Mucosa of descending colon (tissue), 3 donors: ENCODE measurements around the gene IMPA2. TPM values are rescaled to one million over a fixed set of nuclear protein-coding genes. Genes with fewer than 3 reads are reported as not detected.
"Not testable (repeated sequence)": the region's sequence is repeated elsewhere in the genome, so short reads cannot be mapped to it uniquely, and the experiment has no call there.

ENCODE experiments used
- ATAC-seq: fragments of 200-7000 bp; cut with Tn5 transposase; one replicate; pipeline ENCODE4 v1.9.1; 2020; ENCODE audit warnings: mild to moderate bottlenecking, moderate library complexity
- DNase-seq, 3 donors: peaks; one replicate each; pipeline ENCODE4 v3.0.0-alpha.2; 2020
- H3K36me3 ChIP-seq: fragments of 200-600 bp; one replicate; pipeline ENCODE4 v1.8.0; 2021; ENCODE audit warnings: low read depth, mild to moderate bottlenecking
- H3K4me1 ChIP-seq: fragments of 200-600 bp; one replicate; pipeline ENCODE4 v1.8.0; 2021; ENCODE audit warnings: low read depth, mild to moderate bottlenecking
- H3K4me3 ChIP-seq: fragments of 200-600 bp; one replicate; pipeline ENCODE4 v1.8.0; 2021; ENCODE audit warnings: mild to moderate bottlenecking
- H3K9me3 ChIP-seq: fragments of 200-600 bp; one replicate; pipeline ENCODE4 v1.8.0; 2021; ENCODE audit warnings: mild to moderate bottlenecking
- CTCF ChIP-seq: fragments of 200-600 bp; IDR thresholded peaks from one replicate; pipeline ENCODE4 v1.8.0; 2022; ENCODE audit warnings: antibody characterized with exemption, mild to moderate bottlenecking
- intact Hi-C, 2 donors: fragments of 100-400 bp; cut with DNase I in 1 of 2; cut with micrococcal nuclease in 1 of 2; formaldehyde crosslinking; loops; one replicate each; pipeline versions ENCODE4 v1.11.0 to v1.11.1; 2022; cut with DNase I, micrococcal nuclease
- total RNA-seq, 3 donors: library from RNA; stranded (reverse); fragmentation: NEBNext Ultra II Directional in 2 of 3; extraction: Animal tissue kit (Norgen Biotek cat#: 25700) in 2 of 3; gene quantifications; one replicate each; pipeline versions ENCODE4 v1.2.1 to v1.2.4, GENCODE V29; 2021 to 2023
- donor health status: DM: no; HTN: no; CAD: no; lungs with moderate emphysema.
- donor health status: DM: no; HTN: no; CAD: no.
- donor health status: DM: no; HTN: yes; CAD: no.

Gene IMPA2
- total RNA-seq, 3 donors from 2014 or later = 58.0 to 152 (median 117) TPM

DNA sequence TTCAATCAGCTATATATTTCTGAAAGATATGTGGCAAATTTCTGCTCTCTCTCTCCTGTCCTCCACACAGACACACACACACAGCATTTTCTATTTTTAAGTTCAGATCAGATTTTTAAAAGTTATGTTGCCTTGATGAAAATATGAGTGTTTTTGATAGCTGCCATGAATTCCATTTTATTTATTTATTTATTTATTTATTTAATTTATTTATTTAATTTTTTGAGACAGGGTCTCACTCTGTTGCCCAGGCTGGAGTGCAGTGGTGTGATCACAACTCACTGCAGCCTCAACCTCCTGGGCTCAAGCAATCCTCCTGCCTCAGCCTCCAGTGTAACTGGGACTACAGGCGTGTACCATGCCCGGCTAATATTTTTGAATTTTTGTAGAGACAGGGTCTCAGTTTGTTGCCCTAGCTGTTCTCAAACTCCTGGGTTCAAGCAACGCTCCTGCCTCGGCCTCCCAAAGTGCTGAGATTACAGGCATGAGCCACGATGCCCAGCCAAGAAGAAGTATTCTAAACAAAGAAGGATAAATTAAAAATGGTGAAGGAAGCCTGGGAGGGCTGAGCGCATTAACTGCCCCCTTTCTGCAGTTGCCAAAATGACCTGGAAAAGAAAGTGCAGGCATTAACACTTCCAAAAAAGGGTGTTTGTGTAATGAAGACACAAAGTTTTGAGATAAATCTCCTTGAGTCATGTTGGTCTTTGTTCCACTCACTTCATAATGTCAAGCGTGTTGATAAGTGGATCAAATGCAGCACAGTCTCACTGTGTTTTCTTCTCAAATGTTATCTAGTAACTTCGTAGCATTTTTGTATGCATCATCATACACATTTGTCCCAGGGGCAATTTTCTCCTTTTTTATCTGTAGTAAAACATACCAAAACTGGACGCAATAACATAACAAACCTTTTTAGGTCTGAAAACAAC lies 11.1 kb upstream of the IMPA2 start:
- H3K36me3 ChIP-seq = no peaks in the 10 kb centered on the region
- intact Hi-C loops = no loop called here
- no peak for ATAC-seq
- H3K4me1 ChIP-seq = no peaks in the 10 kb centered on the region
- TF ChIP-seq CTCF = no peak
- H3K4me3 ChIP-seq = no peak overlapping the region
- no peaks in the 10 kb centered on the region for H3K9me3 ChIP-seq
- DNase-seq = no peak

- H3K4me3 ChIP-seq, H3K36me3 ChIP-seq, intact Hi-C loops, ATAC-seq, H3K4me1 ChIP-seq, H3K9me3 ChIP-seq, DNase-seq: not testable (repeated sequence)
Observed at GRCh38 chr18:11970836-11971226, 10.5 kb upstream of the IMPA2 start.

GRCh38 chr18:11972371-11973174 lies 8.7 kb upstream of the IMPA2 start:
- no peak for TF ChIP-seq CTCF
- peak; percentile 19 for ATAC-seq
- H3K9me3 ChIP-seq = no peaks in the 10 kb centered on the region
- DNase-seq = no peak
- no peaks in the 10 kb centered on the region for H3K4me1 ChIP-seq
- H3K36me3 ChIP-seq = no peaks in the 10 kb centered on the region
- intact Hi-C loops = no loop called here
- H3K4me3 ChIP-seq = no peak overlapping the region

- TF ChIP-seq CTCF = no peak
- Histone ChIP-seq H3K36me3 (no peaks in the 10 kb centered on the region), H3K9me3 (no peaks in the 10 kb centered on the region), H3K4me3 (no peak overlapping the region), H3K4me1 (peaks cover 3% of the 10 kb centered on the region)
- intact Hi-C loops = no loop called here
- DNase-seq (no peak), ATAC-seq (no peak)
Observed at GRCh38 chr18:11974741-11975325, 6.5 kb upstream of the IMPA2 start.

DNA sequence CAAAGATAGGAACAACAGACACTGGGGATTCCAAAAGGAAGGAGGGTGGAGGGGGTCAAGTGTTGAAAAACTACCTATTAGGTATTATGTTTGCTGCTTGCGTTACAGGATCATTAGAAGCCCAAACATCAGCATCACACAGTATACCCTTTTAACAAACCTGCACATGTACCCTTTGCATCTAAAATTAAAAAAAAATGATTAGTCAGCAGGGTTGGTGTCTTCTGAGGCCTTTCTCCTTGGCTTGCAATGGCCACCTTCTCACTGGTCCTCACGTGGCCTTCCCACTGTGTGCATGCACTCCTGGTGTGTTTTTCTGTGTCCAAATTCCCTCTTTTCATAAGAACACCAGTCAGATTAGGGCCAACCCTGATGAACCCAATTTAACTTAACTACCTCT lies 5.6 kb upstream of the IMPA2 start:
- H3K36me3 ChIP-seq = no peaks in the 10 kb centered on the region
- no peak for DNase-seq
- H3K4me1 ChIP-seq = peaks cover 10% of the 10 kb centered on the region
- no peak for TF ChIP-seq CTCF
- intact Hi-C loops = no loop called here
- no peak overlapping the region for H3K4me3 ChIP-seq
- no peaks in the 10 kb centered on the region for H3K9me3 ChIP-seq
- no peak for ATAC-seq
